K562 (cell line): ENCODE data around the gene HSPA1L. TPM values are rescaled to one million over a fixed set of nuclear protein-coding genes. Genes with fewer than 3 reads are reported as not detected.

Source experiments
- CREBBP ChIP-seq: IDR thresholded peaks from one replicate; pipeline ENCODE4 v1.6.1; 2012; ENCODE audit warnings: low read depth, mild to moderate bottlenecking, control low read depth, inconsistent platforms, low read length
- ERF ChIP-seq: fragments of 450-650 bp; formaldehyde crosslinking; IDR thresholded peaks from 2 replicates; pipeline ENCODE4 v1.4.0; 2020; ENCODE audit warnings: mild to moderate bottlenecking, mixed read lengths
- GATA2 ChIP-seq: sonication (generic); formaldehyde crosslinking; IDR thresholded peaks from 2 replicates; pipeline ENCODE4 v1.4.0; 2020; ENCODE audit warnings: mild to moderate bottlenecking, missing genetic modification reagents
- MCM2 ChIP-seq: fragments of 450-650 bp; IDR thresholded peaks from 2 replicates; pipeline ENCODE4 v1.6.1; 2017; ENCODE audit warnings: low read depth, mild to moderate bottlenecking
- NEUROD1 ChIP-seq: fragments of 150-350 bp; IDR thresholded peaks from 2 replicates; pipeline ENCODE4 v1.6.1; 2014; ENCODE audit warnings: borderline replicate concordance, low read length, low read depth; ENCODE audit not compliant: partially characterized antibody
- NFIX ChIP-seq: fragments of 250-450 bp; sonication (Bioruptor Pico); IDR thresholded peaks from 2 replicates; pipeline ENCODE4 v1.4.0; 2020; ENCODE audit warnings: low read depth, mild to moderate bottlenecking, moderate library complexity
- NR4A1 ChIP-seq, 2 experiments: fragments of 250-450 bp in 1 of 2; fragments of 450-650 bp in 1 of 2; sonication (Bioruptor Pico) in 1 of 2; IDR thresholded peaks; 2 replicates each; pipeline versions ENCODE4 v1.4.0 to v1.6.1; 2016 to 2020; ENCODE audit warnings: mild to moderate bottlenecking in 2 of 2, missing compliant biosample characterization in 1 of 2, missing genetic modification characterization in 1 of 2, moderate library complexity in 1 of 2
- PTBP1 ChIP-seq: fragments of 200-400 bp; formaldehyde crosslinking; IDR thresholded peaks from 2 replicates; pipeline ENCODE4 v1.6.1; 2017; ENCODE audit warnings: low read depth, low read length
- SAFB ChIP-seq: fragments of 200-400 bp; formaldehyde crosslinking; IDR thresholded peaks from 2 replicates; pipeline ENCODE4 v1.6.1; 2017; ENCODE audit warnings: low read depth, low read length, borderline replicate concordance
- SUPT5H ChIP-seq: fragments of 450-650 bp; IDR thresholded peaks from 2 replicates; pipeline ENCODE4 v1.6.1; 2016
- TCFL5 ChIP-seq: fragments of 250-450 bp; sonication (Bioruptor Pico); conservative IDR thresholded peaks from 2 replicates; pipeline ENCODE4 v1.6.1; 2021; ENCODE audit warnings: mild to moderate bottlenecking, moderate library complexity, matching md5 sums
- TEAD2 ChIP-seq: fragments of 450-650 bp; IDR thresholded peaks from 2 replicates; pipeline ENCODE4 v1.6.1; 2016; ENCODE audit warnings: missing genetic modification characterization, control low read depth, missing compliant biosample characterization
- ZNF23 ChIP-seq: fragments of 250-450 bp; sonication (Bioruptor Pico); IDR thresholded peaks from 2 replicates; pipeline ENCODE4 v1.4.0; 2020; ENCODE audit warnings: mild to moderate bottlenecking
- ZNF766 ChIP-seq: fragments of 200-800 bp; sonication (Bioruptor generic); conservative IDR thresholded peaks from 2 replicates; pipeline ENCODE4 v1.6.1; 2016; ENCODE audit warnings: missing genetic modification characterization, missing compliant biosample characterization
- polyA plus RNA-seq, 8 experiments: library from polyadenylated mRNA; depleted of rRNA in 4 of 8; stranded (reverse) in 5 of 8; unstranded in 3 of 8; fragments of >200 nt; fragmentation: Nextera tagmentation in 2 of 8; fragmentation: Illumina TruSeq in 1 of 8; extraction: Ambion mirVana in 2 of 8; extraction: Trizol in 1 of 8; gene quantifications; 2 replicates each; pipeline versions ENCODE4 v1.2.1 to v1.2.3, GENCODE V29; 2011 to 2014; ENCODE audit warnings: inconsistent platforms in 1 of 8, missing spikeins in 1 of 8
- total RNA-seq, 7 experiments: library from RNA; depleted of rRNA in 6 of 7; stranded (reverse); fragments of >200 nt in 6 of 7; fragmentation: Illumina TruSeq in 2 of 7; extraction: Trizol in 2 of 7; gene quantifications; 2 replicates each; pipeline versions ENCODE4 v1.2.1 to v1.2.3, GENCODE V29; 2011 to 2021; ENCODE audit warnings: low replicate concordance in 1 of 7
- TF ChIP-seq, protein P1 (sequence below): IDR thresholded peaks from 2 replicates; pipeline ENCODE4 v1.6.1; 2011; ENCODE audit warnings: borderline replicate concordance, low read depth, mild to moderate bottlenecking, moderate library complexity, low read length; ENCODE audit not compliant: insufficient read depth, poor library complexity, severe bottlenecking
- TF ChIP-seq, protein P2 (sequence below): fragments of 250-450 bp; sonication (Bioruptor Pico); IDR thresholded peaks from 2 replicates; pipeline ENCODE4 v1.4.0; 2020; ENCODE audit warnings: borderline replicate concordance
- TF ChIP-seq, protein P3 (sequence below): fragments of 450-650 bp; formaldehyde crosslinking; IDR thresholded peaks from 2 replicates; pipeline ENCODE4 v1.4.0; 2022; ENCODE audit warnings: missing genetic modification characterization
- TF ChIP-seq, protein P4 (sequence below): fragments of 450-650 bp; IDR thresholded peaks from 2 replicates; pipeline ENCODE4 v1.6.1; 2016; ENCODE audit warnings: mild to moderate bottlenecking
- TF ChIP-seq, protein P5 (sequence below): fragments of 450-650 bp; formaldehyde crosslinking; IDR thresholded peaks from 2 replicates; pipeline ENCODE4 v1.4.0; 2020; ENCODE audit warnings: mild to moderate bottlenecking

The HSPA1L gene
- total and polyA plus RNA-seq, 9 of the 15 experiments (the other 6 are each of a cell fraction or from before 2014, with no cell fraction given), result 0.14 to 2.1 (median 1.3) TPM

DNA sequence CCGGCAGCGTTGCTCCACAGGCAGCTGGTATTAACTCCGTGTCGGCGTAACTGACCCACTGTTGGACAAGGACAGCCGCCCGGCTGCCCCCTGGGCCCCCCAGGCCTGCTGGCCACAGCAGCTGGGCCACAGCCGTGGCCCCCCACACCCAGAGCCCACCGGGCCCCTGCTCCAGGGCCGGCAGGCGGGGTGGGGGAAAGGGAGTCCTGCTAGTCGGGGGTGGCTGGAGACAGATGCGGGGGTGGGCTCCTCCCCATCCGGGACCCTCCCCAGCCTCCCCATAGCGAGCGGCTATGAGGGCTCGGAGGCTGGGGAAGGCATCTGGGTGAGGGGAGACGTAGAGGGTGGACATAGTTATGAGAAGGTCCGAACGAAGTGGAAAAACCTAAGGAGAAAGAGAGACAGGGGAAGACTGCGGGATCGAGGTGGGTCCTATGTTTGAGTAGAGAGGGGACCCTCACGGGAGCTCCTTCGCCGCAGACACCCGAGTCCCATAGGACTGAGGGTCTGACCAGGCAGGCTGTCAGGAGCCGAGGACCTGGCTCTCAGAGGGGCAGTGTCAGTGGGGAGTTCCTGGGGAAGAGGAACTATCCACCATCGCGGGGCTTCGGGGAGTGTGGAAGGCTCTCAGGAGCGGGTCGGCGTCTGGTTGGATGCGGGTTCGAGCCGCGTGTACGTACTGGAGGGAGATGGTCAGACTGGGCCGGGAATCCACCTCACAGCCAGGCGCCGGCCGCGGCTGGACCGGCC, 20.0 kb downstream of the HSPA1L start (continued):
- TF ChIP-seq, protein P1, sequence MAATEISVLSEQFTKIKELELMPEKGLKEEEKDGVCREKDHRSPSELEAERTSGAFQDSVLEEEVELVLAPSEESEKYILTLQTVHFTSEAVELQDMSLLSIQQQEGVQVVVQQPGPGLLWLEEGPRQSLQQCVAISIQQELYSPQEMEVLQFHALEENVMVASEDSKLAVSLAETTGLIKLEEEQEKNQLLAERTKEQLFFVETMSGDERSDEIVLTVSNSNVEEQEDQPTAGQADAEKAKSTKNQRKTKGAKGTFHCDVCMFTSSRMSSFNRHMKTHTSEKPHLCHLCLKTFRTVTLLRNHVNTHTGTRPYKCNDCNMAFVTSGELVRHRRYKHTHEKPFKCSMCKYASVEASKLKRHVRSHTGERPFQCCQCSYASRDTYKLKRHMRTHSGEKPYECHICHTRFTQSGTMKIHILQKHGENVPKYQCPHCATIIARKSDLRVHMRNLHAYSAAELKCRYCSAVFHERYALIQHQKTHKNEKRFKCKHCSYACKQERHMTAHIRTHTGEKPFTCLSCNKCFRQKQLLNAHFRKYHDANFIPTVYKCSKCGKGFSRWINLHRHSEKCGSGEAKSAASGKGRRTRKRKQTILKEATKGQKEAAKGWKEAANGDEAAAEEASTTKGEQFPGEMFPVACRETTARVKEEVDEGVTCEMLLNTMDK, result no peak
- TF ChIP-seq SAFB (no peak), ZNF23 (CRISPR knock-in tag) (no peak), NEUROD1 (no peak), NR4A1 (CRISPR knock-in tag; IDR thresholded peaks at IDR 0.05) (peak; percentile 26), NR4A1 (tag; IDR thresholded peaks at IDR 0.05) (no peak), GATA2 (CRISPR knock-in tag) (no peak; the same call in 1 of the 2 replicates), ZNF766 (CRISPR knock-in tag) (no peak), SUPT5H (peak; percentile 76), TEAD2 (tag) (no peak), TCFL5 (CRISPR knock-in tag) (no peak), PTBP1 (0 out of 2 replicates have a peak, but pooled peaks have one; percentile 8), MCM2 (no peak), ERF (CRISPR knock-in tag) (no peak), CREBBP (no peak), NFIX (no peak)
- TF ChIP-seq, protein P2, sequence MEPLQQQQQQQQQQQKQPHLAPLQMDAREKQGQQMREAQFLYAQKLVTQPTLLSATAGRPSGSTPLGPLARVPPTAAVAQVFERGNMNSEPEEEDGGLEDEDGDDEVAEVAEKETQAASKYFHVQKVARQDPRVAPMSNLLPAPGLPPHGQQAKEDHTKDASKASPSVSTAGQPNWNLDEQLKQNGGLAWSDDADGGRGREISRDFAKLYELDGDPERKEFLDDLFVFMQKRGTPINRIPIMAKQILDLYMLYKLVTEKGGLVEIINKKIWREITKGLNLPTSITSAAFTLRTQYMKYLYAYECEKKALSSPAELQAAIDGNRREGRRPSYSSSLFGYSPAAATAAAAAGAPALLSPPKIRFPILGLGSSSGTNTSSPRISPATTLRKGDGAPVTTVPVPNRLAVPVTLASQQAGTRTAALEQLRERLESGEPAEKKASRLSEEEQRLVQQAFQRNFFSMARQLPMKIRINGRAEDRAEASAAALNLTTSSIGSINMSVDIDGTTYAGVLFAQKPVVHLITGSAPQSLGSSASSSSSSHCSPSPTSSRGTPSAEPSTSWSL (CRISPR knock-in tag), result 0 out of 2 replicates have a peak, but pooled peaks have one; percentile 30
- TF ChIP-seq, protein P3, sequence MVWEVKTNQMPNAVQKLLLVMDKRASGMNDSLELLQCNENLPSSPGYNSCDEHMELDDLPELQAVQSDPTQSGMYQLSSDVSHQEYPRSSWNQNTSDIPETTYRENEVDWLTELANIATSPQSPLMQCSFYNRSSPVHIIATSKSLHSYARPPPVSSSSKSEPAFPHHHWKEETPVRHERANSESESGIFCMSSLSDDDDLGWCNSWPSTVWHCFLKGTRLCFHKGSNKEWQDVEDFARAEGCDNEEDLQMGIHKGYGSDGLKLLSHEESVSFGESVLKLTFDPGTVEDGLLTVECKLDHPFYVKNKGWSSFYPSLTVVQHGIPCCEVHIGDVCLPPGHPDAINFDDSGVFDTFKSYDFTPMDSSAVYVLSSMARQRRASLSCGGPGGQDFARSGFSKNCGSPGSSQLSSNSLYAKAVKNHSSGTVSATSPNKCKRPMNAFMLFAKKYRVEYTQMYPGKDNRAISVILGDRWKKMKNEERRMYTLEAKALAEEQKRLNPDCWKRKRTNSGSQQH, result peak; percentile 68; the same call in 1 of the 2 replicates
- TF ChIP-seq, protein P4, sequence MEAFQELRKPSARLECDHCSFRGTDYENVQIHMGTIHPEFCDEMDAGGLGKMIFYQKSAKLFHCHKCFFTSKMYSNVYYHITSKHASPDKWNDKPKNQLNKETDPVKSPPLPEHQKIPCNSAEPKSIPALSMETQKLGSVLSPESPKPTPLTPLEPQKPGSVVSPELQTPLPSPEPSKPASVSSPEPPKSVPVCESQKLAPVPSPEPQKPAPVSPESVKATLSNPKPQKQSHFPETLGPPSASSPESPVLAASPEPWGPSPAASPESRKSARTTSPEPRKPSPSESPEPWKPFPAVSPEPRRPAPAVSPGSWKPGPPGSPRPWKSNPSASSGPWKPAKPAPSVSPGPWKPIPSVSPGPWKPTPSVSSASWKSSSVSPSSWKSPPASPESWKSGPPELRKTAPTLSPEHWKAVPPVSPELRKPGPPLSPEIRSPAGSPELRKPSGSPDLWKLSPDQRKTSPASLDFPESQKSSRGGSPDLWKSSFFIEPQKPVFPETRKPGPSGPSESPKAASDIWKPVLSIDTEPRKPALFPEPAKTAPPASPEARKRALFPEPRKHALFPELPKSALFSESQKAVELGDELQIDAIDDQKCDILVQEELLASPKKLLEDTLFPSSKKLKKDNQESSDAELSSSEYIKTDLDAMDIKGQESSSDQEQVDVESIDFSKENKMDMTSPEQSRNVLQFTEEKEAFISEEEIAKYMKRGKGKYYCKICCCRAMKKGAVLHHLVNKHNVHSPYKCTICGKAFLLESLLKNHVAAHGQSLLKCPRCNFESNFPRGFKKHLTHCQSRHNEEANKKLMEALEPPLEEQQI, result no peak
- TF ChIP-seq, protein P5, sequence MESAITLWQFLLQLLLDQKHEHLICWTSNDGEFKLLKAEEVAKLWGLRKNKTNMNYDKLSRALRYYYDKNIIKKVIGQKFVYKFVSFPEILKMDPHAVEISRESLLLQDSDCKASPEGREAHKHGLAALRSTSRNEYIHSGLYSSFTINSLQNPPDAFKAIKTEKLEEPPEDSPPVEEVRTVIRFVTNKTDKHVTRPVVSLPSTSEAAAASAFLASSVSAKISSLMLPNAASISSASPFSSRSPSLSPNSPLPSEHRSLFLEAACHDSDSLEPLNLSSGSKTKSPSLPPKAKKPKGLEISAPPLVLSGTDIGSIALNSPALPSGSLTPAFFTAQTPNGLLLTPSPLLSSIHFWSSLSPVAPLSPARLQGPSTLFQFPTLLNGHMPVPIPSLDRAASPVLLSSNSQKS, result no peak
